Esophagus muscularis mucosa (tissue), 4 donors: ENCODE data around the gene FDXACB1. TPM values are rescaled to one million over a fixed set of nuclear protein-coding genes. Genes with fewer than 3 reads are reported as not detected.

ENCODE experiments used
- DNase-seq: peaks from one replicate; pipeline ENCODE4 v3.0.0-alpha.2; 2017; ENCODE audit errors: extremely low spot score
- H3K27ac ChIP-seq, 4 donors: fragments of 200-600 bp; sonication (generic); replicated peaks in 1 of 4; 1 replicate in 3 of 4; 2 replicates in 1 of 4; pipeline ENCODE4 v1.5.1; 2016 to 2019; ENCODE audit warnings: mild to moderate bottlenecking in 1 of 4
- H3K27me3 ChIP-seq, 4 donors: fragments of 200-600 bp; sonication (generic); one replicate each; pipeline versions ENCODE4 v1.5.1 to v1.6.0; 2016 to 2019
- H3K36me3 ChIP-seq, 4 donors: fragments of 200-600 bp; sonication (generic); one replicate each; pipeline ENCODE4 v1.5.1; 2016 to 2019
- H3K4me1 ChIP-seq, 4 donors: fragments of 200-600 bp; sonication (generic); one replicate each; pipeline ENCODE4 v1.5.1; 2016 to 2019
- H3K4me3 ChIP-seq, 4 donors: fragments of 200-600 bp; sonication (generic); 1 replicate in 2 of 4; 2 replicates in 2 of 4; pipeline ENCODE4 v1.5.1; 2016 to 2019; ENCODE audit warnings: mild to moderate bottlenecking in 4 of 4, moderate library complexity in 1 of 4
- H3K9me3 ChIP-seq, 4 donors: fragments of 200-600 bp; sonication (generic); 1 replicate in 3 of 4; 2 replicates in 1 of 4; pipeline ENCODE4 v1.5.1; 2016 to 2019
- CTCF ChIP-seq, 3 experiments: fragments of 200-600 bp in 2 of 3; fragments of 450-650 bp in 1 of 3; sonication (generic) in 2 of 3; IDR thresholded peaks; one replicate each; pipeline ENCODE4 v1.5.1; 2017 to 2019; ENCODE audit warnings: antibody characterized with exemption in 3 of 3, mild to moderate bottlenecking in 2 of 3, moderate library complexity in 1 of 3
- EP300 ChIP-seq: sonication (generic); formaldehyde crosslinking; IDR thresholded peaks from one replicate; pipeline ENCODE4 v1.6.1; 2017; ENCODE audit warnings: antibody characterized with exemption
- POLR2A ChIP-seq: fragments of 450-650 bp; IDR thresholded peaks from one replicate; pipeline ENCODE4 v1.6.1; 2017; ENCODE audit warnings: antibody characterized with exemption, moderate library complexity, mild to moderate bottlenecking, low read depth
- POLR2AphosphoS5 ChIP-seq, 2 donors: sonication (generic); formaldehyde crosslinking; IDR thresholded peaks; one replicate each; pipeline ENCODE4 v1.6.1; 2017; ENCODE audit warnings: antibody characterized with exemption in 2 of 2
- WGBS: methylation state at CpG from one replicate; pipeline ENCODE4 v1.1.5; 2018; 5-methylcytosine and 5-hydroxymethylcytosine counted together
- intact Hi-C: fragments of 100-400 bp; cut with DNase I; formaldehyde crosslinking; loops from one replicate; pipeline ENCODE4 v1.15.1; 2023
- total RNA-seq, 4 donors: library from RNA; depleted of rRNA; stranded (reverse); fragments of >200 nt; gene quantifications; one replicate each; pipeline versions ENCODE4 v1.1.0 to v1.2.1, GENCODE V29; 2016

Gene FDXACB1
- total RNA-seq, 4 donors from 2014 or later, result 0.83 to 0.92 (median 0.84) TPM

GRCh38 chr11:111835665-111836064 is 43.3 kb downstream of the FDXACB1 start:
- TF ChIP-seq EP300 (no peak), CTCF (IDR thresholded peaks at IDR 0.05) (no peak), POLR2A (no peak), POLR2AphosphoS5 (IDR thresholded peaks at IDR 0.05) (no peak)
- intact Hi-C loops, result no loop called here
- H3K36me3 ChIP-seq, result peaks cover 16 to 69% (median 55%) of the 10 kb centered on the region in 4 donors

GRCh38 chr11:111834432-111835163 is 44.4 kb downstream of the FDXACB1 start:
- intact Hi-C loops, result no loop called here
- DNase-seq, result no peak
- 96% methylated on average over 3 of the region's 3 CpGs for WGBS
- Histone ChIP-seq H3K4me1 (no peaks in the 10 kb centered on the region), H3K27ac (no peak overlapping the region), H3K36me3 (peaks cover 16 to 69% (median 49%) of the 10 kb centered on the region in 4 donors), H3K27me3 (no peaks in the 10 kb centered on the region), H3K9me3 (no peaks in the 10 kb centered on the region), H3K4me3 (no peak overlapping the region)
- TF ChIP-seq EP300, result no peak
- TF ChIP-seq POLR2A, result no peak
- no peak for TF ChIP-seq POLR2AphosphoS5 (IDR thresholded peaks at IDR 0.05)
- no peak for TF ChIP-seq CTCF (IDR thresholded peaks at IDR 0.05)

More at GRCh38 chr11:111835665-111836064, 43.3 kb downstream of the FDXACB1 start:
- WGBS, result 97% methylated on average over 7 of the region's 7 CpGs
- Histone ChIP-seq H3K4me3 (no peak overlapping the region), H3K9me3 (no peaks in the 10 kb centered on the region), H3K27me3 (no peaks in the 10 kb centered on the region), H3K4me1 (peaks cover 0 to 4% (median 0%) of the 10 kb centered on the region in 4 donors), H3K27ac (no peak overlapping the region)
- DNase-seq, result no peak

GRCh38 chr11:111833524-111833923 is 45.4 kb downstream of the FDXACB1 start:
- H3K27me3 ChIP-seq, result no peaks in the 10 kb centered on the region
- no peak overlapping the region for H3K27ac ChIP-seq
- TF ChIP-seq EP300 (no peak), CTCF (IDR thresholded peaks at IDR 0.05) (no peak), POLR2AphosphoS5 (IDR thresholded peaks at IDR 0.05) (no peak), POLR2A (no peak)
- intact Hi-C loops, result no loop called here
- peaks cover 16 to 72% (median 49%) of the 10 kb centered on the region in 4 donors for H3K36me3 ChIP-seq
- H3K4me3 ChIP-seq, result no peak overlapping the region
- no peak for DNase-seq
- WGBS, result 72% methylated on average over 4 of the region's 4 CpGs
- H3K4me1 ChIP-seq, result no peaks in the 10 kb centered on the region
- H3K9me3 ChIP-seq, result no peaks in the 10 kb centered on the region

GRCh38 chr11:111829185-111829968 is 49.6 kb downstream of the FDXACB1 start:
- no peak for TF ChIP-seq CTCF (IDR thresholded peaks at IDR 0.05)
- TF ChIP-seq EP300, result no peak
- no peak for TF ChIP-seq POLR2AphosphoS5 (IDR thresholded peaks at IDR 0.05)
- TF ChIP-seq POLR2A, result no peak
- Histone ChIP-seq H3K27me3 (no peaks in the 10 kb centered on the region), H3K4me1 (no peaks in the 10 kb centered on the region), H3K27ac (no peak overlapping the region), H3K9me3 (no peaks in the 10 kb centered on the region), H3K36me3 (peaks cover 0 to 46% (median 19%) of the 10 kb centered on the region in 4 donors), H3K4me3 (no peak overlapping the region)
- DNase-seq, result no peak
- 85% methylated on average over 5 of the region's 5 CpGs for WGBS
- intact Hi-C loops, result no loop called here
